HL-60 (cell line): ENCODE data around the gene LSS.
"Not testable (repeated sequence)": the region's sequence is repeated elsewhere in the genome, so short reads cannot be mapped to it uniquely, and the experiment has no call there.

Experiments used
- DNase-seq, 2 experiments: peaks; one replicate each; pipeline ENCODE4 v3.0.0-alpha.2; 2010 to 2020; ENCODE audit warnings: low read depth in 1 of 2, low spot score in 1 of 2
- H3K27ac ChIP-seq: fragments of 250-450 bp; sonication (Bioruptor Pico); replicated peaks from 2 replicates; pipeline ENCODE4 v1.5.1; 2020; ENCODE audit warnings: mild to moderate bottlenecking, moderate library complexity
- H3K27me3 ChIP-seq: fragments of 250-450 bp; sonication (Bioruptor Pico); 2 replicates; pipeline ENCODE4 v1.5.1; 2021; ENCODE audit warnings: mild to moderate bottlenecking, moderate library complexity; ENCODE audit not compliant: insufficient read depth, poor library complexity, severe bottlenecking
- H3K4me3 ChIP-seq: replicated peaks from 2 replicates; pipeline ENCODE4 v1.5.1; 2011; ENCODE audit warnings: mild to moderate bottlenecking, control low read depth, low read length; ENCODE audit not compliant: insufficient read depth
- CTCF ChIP-seq: IDR thresholded peaks from one replicate; pipeline ENCODE4 v1.5.1; 2011; ENCODE audit warnings: low read length, control low read depth, inconsistent platforms; ENCODE audit not compliant: insufficient read depth
- GABPA ChIP-seq: IDR thresholded peaks from 2 replicates; pipeline ENCODE4 v1.6.1; 2012; ENCODE audit warnings: low read depth
- POLR2AphosphoS5 ChIP-seq: IDR thresholded peaks from 2 replicates; pipeline ENCODE4 v1.6.1; 2012; ENCODE audit warnings: low read depth
- REST ChIP-seq: IDR thresholded peaks from 2 replicates; pipeline ENCODE4 v1.6.1; 2012; ENCODE audit warnings: low read depth; ENCODE audit not compliant: insufficient replicate concordance
- SPI1 ChIP-seq: IDR thresholded peaks from 2 replicates; pipeline ENCODE4 v1.6.1; 2012; ENCODE audit warnings: low read depth, mild to moderate bottlenecking, borderline replicate concordance

The LSS gene

GRCh38 chr21:46176443-46177129, 52.0 kb downstream of the LSS start:
- not testable (repeated sequence) for H3K27me3 ChIP-seq, H3K4me3 ChIP-seq, DNase-seq, H3K27ac ChIP-seq

- Histone ChIP-seq H3K27ac (no peak overlapping the region), H3K27me3 (no peaks in the 10 kb centered on the region), H3K4me3 (no peak overlapping the region)
- TF ChIP-seq REST, result no peak
- no peak for DNase-seq
Observed at GRCh38 chr21:46173573-46173972, 55.0 kb downstream of the LSS start.

- Histone ChIP-seq H3K27me3 (no peaks in the 10 kb centered on the region), H3K4me3 (no peak overlapping the region), H3K27ac (no peak overlapping the region)
- TF ChIP-seq REST (no peak), GABPA (no peak), CTCF (no peak), POLR2AphosphoS5 (no peak), SPI1 (no peak)
- no peak for DNase-seq
Observed at GRCh38 chr21:46172863-46173528, 55.6 kb downstream of the LSS start.

GRCh38 chr21:46171996-46172862, 56.3 kb downstream of the LSS start:
- TF ChIP-seq REST (no peak), GABPA (no peak)
- no peak for DNase-seq

More at GRCh38 chr21:46171996-46172862, 56.3 kb downstream of the LSS start:
- Histone ChIP-seq H3K27me3 (no peaks in the 10 kb centered on the region), H3K4me3 (no peak overlapping the region), H3K27ac (no peak overlapping the region)
